Hematopoietic multipotent progenitor cell treated with erythropoietin and hydrocortisone succinate and interleukin-3 and kit ligand, for 4 days (in vitro differentiated cells): ENCODE data around the gene TES.
A peak's percentile ranks its signal among the peaks of the same experiment; 100 is the strongest.
"Not testable (repeated sequence)": the region's sequence is repeated elsewhere in the genome, so short reads cannot be mapped to it uniquely, and the experiment has no call there.

Experiments
- DNase-seq: peaks from one replicate; pipeline ENCODE4 v3.0.0-alpha.2; 2015

TES gene

GRCh38 chr7:116225860-116226259 is 15.5 kb downstream of the TES start:
- no peak for DNase-seq

GRCh38 chr7:116226664-116227063 is 16.3 kb downstream of the TES start:
- DNase-seq = no peak

GRCh38 chr7:116227678-116228239 is 17.4 kb downstream of the TES start:
- no peak for DNase-seq

- no peak for DNase-seq
Measured at GRCh38 chr7:116228241-116228640, 17.9 kb downstream of the TES start.

GRCh38 chr7:116229366-116229765 is 19.0 kb downstream of the TES start:
- DNase-seq = peak; percentile 52

GRCh38 chr7:116230191-116231005 is 20.1 kb downstream of the TES start:
- DNase-seq = no peak

GRCh38 chr7:116231543-116231942 is 21.2 kb downstream of the TES start:
- DNase-seq = no peak

- DNase-seq = peak; percentile 76
Measured at GRCh38 chr7:116231949-116232348, 21.6 kb downstream of the TES start.

GRCh38 chr7:116232350-116232749 is 22.0 kb downstream of the TES start:
- no peak for DNase-seq

GRCh38 chr7:116232920-116233319 is 22.6 kb downstream of the TES start:
- no peak for DNase-seq

GRCh38 chr7:116234517-116235200 is 24.3 kb downstream of the TES start:
- no peak for DNase-seq

GRCh38 chr7:116235380-116235779 is 25.0 kb downstream of the TES start:
- no peak for DNase-seq

GRCh38 chr7:116236020-116236630 is 25.8 kb downstream of the TES start:
- peak; percentile 84 for DNase-seq

- DNase-seq = no peak
Measured at GRCh38 chr7:116239020-116239419, 28.7 kb downstream of the TES start.

- no peak for DNase-seq
Measured at GRCh38 chr7:116239434-116239833, 29.1 kb downstream of the TES start.

- no peak for DNase-seq
Measured at GRCh38 chr7:116240024-116240668, 29.8 kb downstream of the TES start.

GRCh38 chr7:116241291-116241690 is 31.0 kb downstream of the TES start:
- DNase-seq = no peak

GRCh38 chr7:116242178-116242577 is 31.8 kb downstream of the TES start:
- DNase-seq = no peak

GRCh38 chr7:116242759-116243158 is 32.4 kb downstream of the TES start:
- DNase-seq = no peak

GRCh38 chr7:116244803-116245202 is 34.5 kb downstream of the TES start:
- DNase-seq = not testable (repeated sequence)

- DNase-seq = no peak
Measured at GRCh38 chr7:116246357-116246756, 36.0 kb downstream of the TES start.

- DNase-seq = peak; percentile 66
Measured at GRCh38 chr7:116249969-116250553, 39.7 kb downstream of the TES start.

- no peak for DNase-seq
Measured at GRCh38 chr7:116251675-116252074, 41.3 kb downstream of the TES start.
